Esophagus muscularis mucosa (tissue), 4 donors: ENCODE data around the gene DBH. TPM values are rescaled to one million over a fixed set of nuclear protein-coding genes. Genes with fewer than 3 reads are reported as not detected.

Experiments
- DNase-seq: peaks from one replicate; pipeline ENCODE4 v3.0.0-alpha.2; 2017; ENCODE audit errors: extremely low spot score
- H3K27ac ChIP-seq, 4 donors: fragments of 200-600 bp; sonication (generic); replicated peaks in 1 of 4; 1 replicate in 3 of 4; 2 replicates in 1 of 4; pipeline ENCODE4 v1.5.1; 2016 to 2019; ENCODE audit warnings: mild to moderate bottlenecking in 1 of 4
- H3K27me3 ChIP-seq, 4 donors: fragments of 200-600 bp; sonication (generic); one replicate each; pipeline versions ENCODE4 v1.5.1 to v1.6.0; 2016 to 2019
- H3K36me3 ChIP-seq, 4 donors: fragments of 200-600 bp; sonication (generic); one replicate each; pipeline ENCODE4 v1.5.1; 2016 to 2019
- H3K4me1 ChIP-seq, 4 donors: fragments of 200-600 bp; sonication (generic); one replicate each; pipeline ENCODE4 v1.5.1; 2016 to 2019
- H3K4me3 ChIP-seq, 4 donors: fragments of 200-600 bp; sonication (generic); 1 replicate in 2 of 4; 2 replicates in 2 of 4; pipeline ENCODE4 v1.5.1; 2016 to 2019; ENCODE audit warnings: mild to moderate bottlenecking in 4 of 4, moderate library complexity in 1 of 4
- H3K9me3 ChIP-seq, 4 donors: fragments of 200-600 bp; sonication (generic); 1 replicate in 3 of 4; 2 replicates in 1 of 4; pipeline ENCODE4 v1.5.1; 2016 to 2019
- EP300 ChIP-seq: sonication (generic); formaldehyde crosslinking; IDR thresholded peaks from one replicate; pipeline ENCODE4 v1.6.1; 2017; ENCODE audit warnings: antibody characterized with exemption
- POLR2A ChIP-seq: fragments of 450-650 bp; IDR thresholded peaks from one replicate; pipeline ENCODE4 v1.6.1; 2017; ENCODE audit warnings: antibody characterized with exemption, moderate library complexity, mild to moderate bottlenecking, low read depth
- POLR2AphosphoS5 ChIP-seq, 2 donors: sonication (generic); formaldehyde crosslinking; IDR thresholded peaks; one replicate each; pipeline ENCODE4 v1.6.1; 2017; ENCODE audit warnings: antibody characterized with exemption in 2 of 2
- WGBS: methylation state at CpG from one replicate; pipeline ENCODE4 v1.1.5; 2018; 5-methylcytosine and 5-hydroxymethylcytosine counted together
- intact Hi-C: fragments of 100-400 bp; cut with DNase I; formaldehyde crosslinking; loops from one replicate; pipeline ENCODE4 v1.15.1; 2023
- total RNA-seq, 4 donors: library from RNA; depleted of rRNA; stranded (reverse); fragments of >200 nt; gene quantifications; one replicate each; pipeline versions ENCODE4 v1.1.0 to v1.2.1, GENCODE V29; 2016
- TF ChIP-seq, protein P1 (sequence below), 3 experiments: fragments of 200-600 bp in 2 of 3; fragments of 450-650 bp in 1 of 3; sonication (generic) in 2 of 3; IDR thresholded peaks; one replicate each; pipeline ENCODE4 v1.5.1; 2017 to 2019; ENCODE audit warnings: antibody characterized with exemption in 3 of 3, mild to moderate bottlenecking in 2 of 3, moderate library complexity in 1 of 3

Gene DBH
- total RNA-seq, 4 donors from 2014 or later: 0.06 TPM; not detected in 3

DNA sequence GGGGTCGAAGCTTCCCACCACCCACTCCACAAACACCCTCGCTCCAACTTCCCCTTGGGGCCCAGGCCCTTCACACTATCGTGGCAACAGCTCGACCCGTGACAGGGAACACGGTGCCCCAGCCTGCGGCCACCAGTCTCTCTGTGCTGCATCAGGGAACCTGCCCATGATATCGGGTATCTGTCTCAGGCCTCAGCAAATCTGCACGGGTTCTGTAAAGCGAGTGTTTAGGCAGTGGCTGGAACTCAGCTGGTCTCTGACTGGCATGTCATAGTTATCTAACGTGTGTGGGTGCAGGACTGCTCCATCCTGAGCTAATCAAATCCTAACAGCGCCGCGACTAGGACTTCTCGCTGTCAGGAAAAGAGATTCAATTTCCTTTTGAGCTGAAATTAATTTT is 42.9 kb downstream of the DBH start:
- Histone ChIP-seq H3K4me3 (peak overlapping the region in 2 of 4 donors; percentile 7 to 8), H3K4me1 (peaks cover 20 to 33% (median 30%) of the 10 kb centered on the region in 4 donors), H3K9me3 (no peaks in the 10 kb centered on the region), H3K27me3 (no peaks in the 10 kb centered on the region), H3K36me3 (no peaks in the 10 kb centered on the region), H3K27ac (peak overlapping the region in 1 of 4 donors; percentile 28)
- DNase-seq: no peak
- intact Hi-C loops: no loop called here
- TF ChIP-seq, protein P1, sequence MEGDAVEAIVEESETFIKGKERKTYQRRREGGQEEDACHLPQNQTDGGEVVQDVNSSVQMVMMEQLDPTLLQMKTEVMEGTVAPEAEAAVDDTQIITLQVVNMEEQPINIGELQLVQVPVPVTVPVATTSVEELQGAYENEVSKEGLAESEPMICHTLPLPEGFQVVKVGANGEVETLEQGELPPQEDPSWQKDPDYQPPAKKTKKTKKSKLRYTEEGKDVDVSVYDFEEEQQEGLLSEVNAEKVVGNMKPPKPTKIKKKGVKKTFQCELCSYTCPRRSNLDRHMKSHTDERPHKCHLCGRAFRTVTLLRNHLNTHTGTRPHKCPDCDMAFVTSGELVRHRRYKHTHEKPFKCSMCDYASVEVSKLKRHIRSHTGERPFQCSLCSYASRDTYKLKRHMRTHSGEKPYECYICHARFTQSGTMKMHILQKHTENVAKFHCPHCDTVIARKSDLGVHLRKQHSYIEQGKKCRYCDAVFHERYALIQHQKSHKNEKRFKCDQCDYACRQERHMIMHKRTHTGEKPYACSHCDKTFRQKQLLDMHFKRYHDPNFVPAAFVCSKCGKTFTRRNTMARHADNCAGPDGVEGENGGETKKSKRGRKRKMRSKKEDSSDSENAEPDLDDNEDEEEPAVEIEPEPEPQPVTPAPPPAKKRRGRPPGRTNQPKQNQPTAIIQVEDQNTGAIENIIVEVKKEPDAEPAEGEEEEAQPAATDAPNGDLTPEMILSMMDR (IDR thresholded peaks at IDR 0.05): no peak
- TF ChIP-seq EP300 (no peak), POLR2AphosphoS5 (IDR thresholded peaks at IDR 0.05) (no peak), POLR2A (no peak)
- WGBS: 71% methylated on average over 13 of the region's 15 CpGs

DNA sequence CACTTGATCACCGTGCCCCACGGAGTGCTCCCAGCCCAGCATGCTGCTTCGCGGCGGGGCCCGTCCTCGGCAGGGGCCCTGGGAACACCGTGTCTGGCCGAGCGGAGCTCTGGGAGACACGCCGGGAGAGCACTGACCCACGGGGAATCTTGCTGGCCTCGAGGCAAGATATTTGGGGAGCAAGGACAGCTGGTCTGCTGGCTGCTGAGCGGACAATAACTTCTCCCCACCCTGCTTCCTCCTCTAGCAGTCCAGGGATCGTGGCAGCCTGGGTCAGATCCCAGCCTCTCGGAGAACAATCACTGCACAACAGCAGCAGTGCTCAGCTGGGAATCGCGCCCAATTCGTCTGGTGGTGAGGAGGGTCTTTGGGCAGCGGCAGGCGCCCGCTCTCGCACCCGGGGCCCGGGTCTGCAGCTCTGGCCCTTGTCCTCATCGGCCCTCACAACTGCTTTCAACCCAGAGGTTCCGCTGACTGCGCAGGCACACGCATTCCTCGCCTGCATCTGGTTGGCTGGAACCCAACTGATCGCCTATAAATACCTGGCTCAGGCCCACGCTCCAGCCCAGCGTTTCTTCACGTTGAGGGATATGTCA is 43.4 kb downstream of the DBH start:
- TF ChIP-seq POLR2AphosphoS5 (IDR thresholded peaks at IDR 0.05) (no peak), EP300 (no peak), POLR2A (no peak)
- TF ChIP-seq, protein P1 (IDR thresholded peaks at IDR 0.05): no peak
- H3K27ac ChIP-seq: peak overlapping the region in 1 of 4 donors; percentile 28
- no peaks in the 10 kb centered on the region for H3K36me3 ChIP-seq
- H3K9me3 ChIP-seq: no peaks in the 10 kb centered on the region
- peak overlapping the region in 2 of 4 donors; percentile 7 to 8 for H3K4me3 ChIP-seq
- intact Hi-C loops: no loop called here
- H3K4me1 ChIP-seq: peaks cover 23 to 38% (median 34%) of the 10 kb centered on the region in 4 donors
- no peak for DNase-seq
- WGBS: 56% methylated on average over 25 of the region's 35 CpGs
- no peaks in the 10 kb centered on the region for H3K27me3 ChIP-seq

DNA sequence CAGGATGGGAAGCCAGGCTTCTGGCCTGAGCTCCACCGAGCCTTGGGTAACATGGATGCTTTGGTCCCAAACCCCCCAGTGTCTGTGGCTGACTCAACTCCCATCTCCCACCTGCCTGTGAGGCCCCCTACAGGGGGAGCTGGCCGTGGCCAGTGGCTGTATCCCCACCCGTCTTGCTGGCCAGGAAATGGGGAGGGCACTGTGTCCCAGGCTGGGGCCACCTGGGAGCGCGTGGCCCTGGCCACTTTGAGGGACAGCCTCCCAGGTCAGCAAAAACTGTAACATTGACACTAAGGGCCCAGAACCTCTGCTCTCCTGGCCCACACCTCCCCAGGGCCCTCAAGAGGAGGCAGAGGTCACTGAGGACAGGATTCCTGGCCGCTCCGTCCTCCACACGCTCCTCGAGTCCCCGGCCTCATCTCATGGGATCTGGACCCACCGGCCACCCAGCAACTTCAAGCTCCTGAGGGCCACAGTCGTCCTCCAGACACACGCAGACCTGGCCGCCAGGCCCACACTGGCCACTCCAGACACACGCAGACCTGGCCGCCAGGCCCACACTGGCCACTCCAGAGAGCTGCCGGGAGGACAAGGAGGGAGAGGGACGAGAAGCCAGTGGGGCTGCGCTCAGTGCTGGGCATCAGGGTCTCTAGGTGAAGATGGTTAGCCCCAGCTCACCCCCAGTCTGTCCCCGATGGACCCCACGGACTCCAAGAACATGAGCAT is 44.2 kb downstream of the DBH start:
- H3K27ac ChIP-seq: no peak overlapping the region
- WGBS: 91% methylated on average over 10 of the region's 21 CpGs
- H3K36me3 ChIP-seq: no peaks in the 10 kb centered on the region
- H3K4me3 ChIP-seq: no peak overlapping the region
- no peaks in the 10 kb centered on the region for H3K27me3 ChIP-seq
- no peak for DNase-seq
- H3K4me1 ChIP-seq: peaks cover 23 to 40% (median 35%) of the 10 kb centered on the region in 4 donors
- TF ChIP-seq EP300 (no peak), POLR2A (no peak), POLR2AphosphoS5 (IDR thresholded peaks at IDR 0.05) (no peak)
- TF ChIP-seq, protein P1 (IDR thresholded peaks at IDR 0.05): no peak
- H3K9me3 ChIP-seq: no peaks in the 10 kb centered on the region
- intact Hi-C loops: no loop called here

DNA sequence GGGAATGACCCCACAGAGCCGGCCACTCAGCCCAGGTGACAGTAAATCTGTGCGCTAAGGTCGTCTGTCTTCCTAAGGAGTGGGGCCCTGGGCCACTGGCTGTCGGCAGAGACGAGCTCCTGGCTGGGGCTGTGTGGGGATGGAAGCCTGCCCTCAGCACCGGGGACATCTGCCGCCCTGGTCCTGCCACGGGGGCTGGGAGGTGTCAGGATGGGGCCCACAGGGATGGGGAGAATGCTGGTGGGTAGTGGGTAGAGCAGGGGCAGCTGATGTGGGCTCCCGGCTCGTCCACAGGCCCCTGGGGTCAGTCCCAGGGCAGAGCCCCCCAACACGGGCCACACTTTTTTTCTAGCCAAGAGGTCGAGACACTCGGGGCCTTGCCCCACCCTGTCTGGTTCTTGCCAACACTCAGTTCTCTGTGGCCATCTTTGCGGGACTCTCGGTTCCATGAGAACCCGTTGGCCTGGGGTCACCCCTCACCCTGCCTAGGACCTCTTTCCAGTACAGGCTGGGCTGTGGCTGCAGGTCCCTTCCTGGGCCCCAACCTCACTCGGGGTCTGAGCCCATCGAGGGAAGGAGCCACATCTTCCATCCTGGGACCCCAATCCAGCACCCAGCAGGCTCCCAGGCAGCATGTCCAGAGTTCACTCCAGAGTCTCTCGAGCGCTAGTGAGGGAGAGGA is 45.0 kb downstream of the DBH start:
- intact Hi-C loops: no loop called here
- Histone ChIP-seq H3K36me3 (no peaks in the 10 kb centered on the region), H3K27me3 (no peaks in the 10 kb centered on the region), H3K4me1 (peaks cover 23 to 40% (median 35%) of the 10 kb centered on the region in 4 donors), H3K4me3 (no peak overlapping the region), H3K27ac (no peak overlapping the region), H3K9me3 (no peaks in the 10 kb centered on the region)
- 95% methylated on average over 4 of the region's 20 CpGs for WGBS
- no peak for TF ChIP-seq POLR2A
- no peak for TF ChIP-seq POLR2AphosphoS5 (IDR thresholded peaks at IDR 0.05)
- TF ChIP-seq EP300: no peak
- TF ChIP-seq, protein P1 (IDR thresholded peaks at IDR 0.05): no peak
- DNase-seq: no peak
